Lung (tissue), 12 donors: ENCODE results near the gene ZKSCAN1. TPM values are rescaled to one million over a fixed set of nuclear protein-coding genes. Genes with fewer than 3 reads are reported as not detected.

ENCODE experiments used
- ATAC-seq: fragments of 200-7000 bp; cut with Tn5 transposase; one replicate; pipeline ENCODE4 v1.9.1; 2020; ENCODE audit warnings: moderate number of reproducible peaks; ENCODE audit not compliant: insufficient read depth, low FRiP score
- DNase-seq, 3 donors: peaks; one replicate each; pipeline ENCODE4 v3.0.0-alpha.2; 2013 to 2017
- H3K27ac ChIP-seq, 2 donors: one replicate each; pipeline ENCODE4 v1.5.1; 2013; ENCODE audit warnings: mild to moderate bottlenecking in 2 of 2, moderate library complexity in 2 of 2, control low read depth in 1 of 2, inconsistent platforms in 1 of 2, low read depth in 1 of 2, low read length in 1 of 2
- H3K27me3 ChIP-seq, 3 donors: one replicate each; pipeline ENCODE4 v1.5.1; 2013; ENCODE audit warnings: low read length in 2 of 3; ENCODE audit not compliant: control insufficient read depth in 3 of 3, insufficient read depth in 3 of 3
- H3K36me3 ChIP-seq, 4 donors: one replicate each; pipeline ENCODE4 v1.5.1; 2013; ENCODE audit warnings: low read length in 4 of 4, mild to moderate bottlenecking in 1 of 4, moderate library complexity in 1 of 4; ENCODE audit not compliant: control insufficient read depth in 4 of 4, insufficient read depth in 4 of 4
- H3K4me1 ChIP-seq, 5 donors: one replicate each; pipeline ENCODE4 v1.5.1; 2013; ENCODE audit warnings: low read length in 5 of 5, mild to moderate bottlenecking in 2 of 5, moderate library complexity in 1 of 5; ENCODE audit not compliant: control insufficient read depth in 5 of 5, insufficient read depth in 5 of 5
- H3K4me3 ChIP-seq: one replicate; pipeline ENCODE4 v1.5.1; 2013; ENCODE audit warnings: mild to moderate bottlenecking, control low read depth, moderate library complexity
- H3K9ac ChIP-seq, 2 donors: one replicate each; pipeline ENCODE4 v1.5.1; 2013; ENCODE audit warnings: low read length in 2 of 2, control low read depth in 1 of 2; ENCODE audit not compliant: insufficient read depth in 1 of 2
- H3K9me3 ChIP-seq, 4 donors: one replicate each; pipeline ENCODE4 v1.5.1; 2013; ENCODE audit warnings: low read length in 3 of 4, mild to moderate bottlenecking in 1 of 4, moderate library complexity in 1 of 4; ENCODE audit not compliant: control insufficient read depth in 4 of 4, insufficient read depth in 3 of 4
- CTCF ChIP-seq: IDR thresholded peaks from 2 replicates; pipeline ENCODE4 v1.5.1; 2012; ENCODE audit warnings: mild to moderate bottlenecking; ENCODE audit errors: control extremely low read depth, extremely low read depth
- WGBS, 2 donors: extraction: QIAGEN DNeasy Blood & Tissue Kit; methylation state at CpG; one replicate each; pipeline ENCODE4 v1.1.7; 2013; 5-methylcytosine and 5-hydroxymethylcytosine counted together
- polyA plus RNA-seq, 2 donors: library from polyadenylated mRNA; stranded (reverse); fragments of 200-250 nt; gene quantifications; one replicate each; pipeline ENCODE4 v1.2.1, GENCODE V29; 2013
- total RNA-seq, 2 donors: library from RNA; depleted of rRNA in 1 of 2; stranded (reverse); fragments of >200 nt in 1 of 2; gene quantifications; one replicate each; pipeline ENCODE4 v1.2.1, GENCODE V29; 2014 to 2021
- donor health status: control.
- donor health status: control.
- donor health status: Bipolar disorder and iron deficiency.
- donor health status: healthy.
- donor health status: DM: yes; HTN: yes; CAD: no.

The ZKSCAN1 gene
- total and polyA plus RNA-seq, 4 donors = 8.2 to 54.0 (median 29.6) TPM

DNA sequence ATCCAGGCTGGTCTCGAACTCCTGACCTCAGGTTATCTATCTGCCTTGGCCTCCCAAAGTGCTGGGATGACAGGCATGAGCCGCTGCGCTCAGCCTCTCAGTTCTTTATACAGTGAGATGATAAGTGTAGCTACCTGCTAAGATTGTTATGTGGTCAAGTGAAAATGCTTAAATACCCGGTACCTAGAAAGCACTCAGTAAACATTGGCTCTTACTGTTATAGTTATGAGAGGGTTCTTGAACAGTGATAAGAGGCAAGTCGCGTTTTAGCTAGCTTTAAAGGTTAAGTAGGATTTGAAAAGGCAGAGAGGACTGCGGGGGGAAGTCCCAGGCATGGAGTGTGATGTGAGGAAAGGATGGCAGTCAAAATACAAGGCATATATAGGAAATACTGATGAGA is 4.5 kb downstream of the ZKSCAN1 start:
- peaks cover 6 to 20% (median 14%) of the 10 kb centered on the region in 5 donors for H3K4me1 ChIP-seq

GRCh38 chr7:100021297-100021696 is 5.9 kb downstream of the ZKSCAN1 start:
- peaks cover 6 to 16% (median 14%) of the 10 kb centered on the region in 5 donors for H3K4me1 ChIP-seq
- 85 to 92% methylated on average over 3 of the region's 3 CpGs for WGBS, 2 donors

More for the DNA sequence above, 4.5 kb downstream of the ZKSCAN1 start:
- ATAC-seq (peak; percentile 32), DNase-seq (peak; percentile 24 to 77 (median 44))
- TF ChIP-seq CTCF = no peak
- 63 to 84% methylated on average over 7 of the region's 7 CpGs for WGBS, 2 donors
- no peaks in the 10 kb centered on the region for H3K27me3 ChIP-seq
- no peak overlapping the region for H3K4me3 ChIP-seq
- no peaks in the 10 kb centered on the region for H3K9me3 ChIP-seq
- H3K27ac ChIP-seq = no peak overlapping the region
- no peak overlapping the region for H3K9ac ChIP-seq
- peaks cover 12 to 25% (median 17%) of the 10 kb centered on the region in 4 donors for H3K36me3 ChIP-seq

GRCh38 chr7:100022621-100023020 is 7.2 kb downstream of the ZKSCAN1 start:
- ATAC-seq (peak; percentile 50), DNase-seq (peak in 1 of 3 donors; percentile 52)
- no peak overlapping the region for H3K27ac ChIP-seq
- no peak for TF ChIP-seq CTCF
- peaks cover 0 to 12% (median 4%) of the 10 kb centered on the region in 5 donors for H3K4me1 ChIP-seq
- WGBS, 2 donors = 57 to 67% methylated on average over 5 of the region's 5 CpGs
- H3K9ac ChIP-seq = no peak overlapping the region
- peaks cover 18 to 40% (median 21%) of the 10 kb centered on the region in 4 donors for H3K36me3 ChIP-seq
- H3K4me3 ChIP-seq = no peak overlapping the region
- no peaks in the 10 kb centered on the region for H3K9me3 ChIP-seq
- no peaks in the 10 kb centered on the region for H3K27me3 ChIP-seq

More at GRCh38 chr7:100021297-100021696, 5.9 kb downstream of the ZKSCAN1 start:
- peaks cover 14 to 34% (median 17%) of the 10 kb centered on the region in 4 donors for H3K36me3 ChIP-seq
- no peaks in the 10 kb centered on the region for H3K27me3 ChIP-seq
- no peak overlapping the region for H3K27ac ChIP-seq
- DNase-seq (no peak), ATAC-seq (no peak)
- no peak overlapping the region for H3K4me3 ChIP-seq
- H3K9me3 ChIP-seq = no peaks in the 10 kb centered on the region
- no peak overlapping the region for H3K9ac ChIP-seq
- TF ChIP-seq CTCF = no peak

DNA sequence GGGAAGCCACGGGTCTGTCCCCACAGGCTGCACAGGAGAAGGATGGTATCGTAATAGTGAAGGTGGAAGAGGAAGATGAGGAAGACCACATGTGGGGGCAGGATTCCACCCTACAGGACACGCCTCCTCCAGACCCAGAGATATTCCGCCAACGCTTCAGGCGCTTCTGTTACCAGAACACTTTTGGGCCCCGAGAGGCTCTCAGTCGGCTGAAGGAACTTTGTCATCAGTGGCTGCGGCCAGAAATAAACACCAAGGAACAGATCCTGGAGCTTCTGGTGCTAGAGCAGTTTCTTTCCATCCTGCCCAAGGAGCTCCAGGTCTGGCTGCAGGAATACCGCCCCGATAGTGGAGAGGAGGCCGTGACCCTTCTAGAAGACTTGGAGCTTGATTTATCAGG is 8.1 kb downstream of the ZKSCAN1 start:
- ATAC-seq (no peak), DNase-seq (no peak)
- Histone ChIP-seq H3K27me3 (no peaks in the 10 kb centered on the region), H3K4me1 (peaks cover 0 to 12% (median 3%) of the 10 kb centered on the region in 5 donors), H3K4me3 (no peak overlapping the region), H3K9ac (no peak overlapping the region), H3K36me3 (peaks cover 14 to 40% (median 24%) of the 10 kb centered on the region in 4 donors), H3K9me3 (no peaks in the 10 kb centered on the region), H3K27ac (no peak overlapping the region)
- 88 to 93% methylated on average over 12 of the region's 12 CpGs for WGBS, 2 donors
- TF ChIP-seq CTCF = no peak
